GM12878 (cell line): Measurements from ENCODE around the gene COL13A1. TPM values are rescaled to one million over a fixed set of nuclear protein-coding genes. Genes with fewer than 3 reads are reported as not detected.

Experiments
- ATAC-seq: fragments of 200-7000 bp; cut with Tn5 transposase; 3 replicates; pipeline ENCODE4 v1.9.1; 2020; ENCODE audit warnings: mild to moderate bottlenecking, moderate library complexity
- BruUV-seq: library from RNA; stranded (reverse); fragments of 400-500 nt; replicated peaks from 2 replicates; lab custom pipeline; 2021; lab: Mats Ljungman, UMichigan
- CTCF ChIA-PET: fragments of 300-600 bp; sonication (Branson Sonifier 250); formaldehyde crosslinking; extraction: SDS; loops from one replicate; lab custom pipeline; 2021; ENCODE audit warnings: inconsistent platforms; lab: Yijun Ruan, JAX
- POLR2A ChIA-PET: fragments of 350-600 bp; formaldehyde crosslinking; extraction: SDS; loops from one replicate; lab custom pipeline; 2021; ENCODE audit warnings: inconsistent platforms; lab: Charles Lee
- RAD21 ChIA-PET: fragments of 300-600 bp; sonication (Branson Sonifier 250); formaldehyde crosslinking; loops from one replicate; lab custom pipeline; 2023; ENCODE audit warnings: antibody characterized with exemption; ENCODE audit not compliant: unreplicated experiment; lab: Charles Lee
- SMC1A ChIA-PET: fragments of 300-600 bp; sonication (Branson Sonifier 250); formaldehyde crosslinking; loops from one replicate; lab custom pipeline; 2023; ENCODE audit not compliant: unreplicated experiment, uncharacterized antibody; lab: Charles Lee
- DNase-seq: peaks from one replicate; pipeline ENCODE4 v3.0.0-alpha.2; 2011; ENCODE audit warnings: low read depth, low spot score
- FAIRE-seq: peaks from 3 replicates; lab custom pipeline; 2011; peaks lifted over from hg19 to GRCh38; lab: Jason Lieb, UNC
- H2AFZ ChIP-seq: 2 replicates; pipeline ENCODE4 v1.6.0; 2011; ENCODE audit warnings: low read depth, low read length, control low read depth; ENCODE audit not compliant: control insufficient read depth
- H3K27ac ChIP-seq: 2 replicates; pipeline ENCODE4 v1.5.1; 2011; ENCODE audit warnings: control low read depth; ENCODE audit not compliant: control insufficient read depth, insufficient read depth
- H3K27me3 ChIP-seq, 2 experiments: replicated peaks in 1 of 2; 2 replicates each; pipeline versions ENCODE4 v1.6.0 to v1.6.1; 2011; ENCODE audit warnings: low read length in 1 of 2; ENCODE audit not compliant: control insufficient read depth in 2 of 2, insufficient read depth in 2 of 2
- H3K36me3 ChIP-seq, 2 experiments: 2 replicates each; pipeline ENCODE4 v1.5.1; 2011; ENCODE audit warnings: low read length in 1 of 2; ENCODE audit not compliant: control insufficient read depth in 2 of 2, insufficient read depth in 2 of 2
- H3K4me1 ChIP-seq: 2 replicates; pipeline ENCODE4 v1.6.1; 2011; ENCODE audit warnings: mild to moderate bottlenecking, low read length, moderate library complexity, mixed read lengths; ENCODE audit not compliant: control insufficient read depth, insufficient read depth
- H3K4me2 ChIP-seq: 2 replicates; pipeline ENCODE4 v1.6.0; 2011; ENCODE audit warnings: control low read depth; ENCODE audit not compliant: control insufficient read depth, insufficient read depth
- H3K4me3 ChIP-seq: fragments of 200-600 bp; sonication (generic); 2 replicates; pipeline ENCODE4 v1.5.1; 2016
- H3K79me2 ChIP-seq: 2 replicates; pipeline ENCODE4 v1.6.0; 2011; ENCODE audit warnings: low read length; ENCODE audit not compliant: control insufficient read depth, insufficient read depth
- H3K9ac ChIP-seq: 2 replicates; pipeline ENCODE4 v1.8.0; 2011; ENCODE audit warnings: low read length, control low read depth, mixed read lengths; ENCODE audit not compliant: control insufficient read depth, insufficient read depth
- H3K9me3 ChIP-seq: replicated peaks from 3 replicates; pipeline ENCODE4 v1.5.1; 2011; ENCODE audit warnings: mild to moderate bottlenecking, low read length; ENCODE audit not compliant: control insufficient read depth, insufficient read depth
- H4K20me1 ChIP-seq: 2 replicates; pipeline ENCODE4 v1.6.0; 2011; ENCODE audit not compliant: control insufficient read depth, insufficient read depth
- CREB1 ChIP-seq: IDR thresholded peaks from 2 replicates; pipeline ENCODE4 v1.6.1; 2012; ENCODE audit warnings: low read depth, mild to moderate bottlenecking, inconsistent platforms
- FOS ChIP-seq: IDR thresholded peaks from 3 replicates; pipeline ENCODE4 v1.6.1; 2011; ENCODE audit warnings: borderline replicate concordance; ENCODE audit not compliant: insufficient read length; ENCODE audit errors: extremely low read depth
- IRF4 ChIP-seq: IDR thresholded peaks from 2 replicates; pipeline ENCODE4 v1.6.1; 2011; ENCODE audit warnings: low read depth, low read length
- JUND ChIP-seq: IDR thresholded peaks from 2 replicates; pipeline ENCODE4 v1.6.1; 2012; ENCODE audit warnings: low read depth, mild to moderate bottlenecking, low read length, improper control_type of control experiment, moderate library complexity
- MXI1 ChIP-seq: fragments of 150-350 bp; IDR thresholded peaks from 2 replicates; pipeline ENCODE4 v1.6.1; 2011; ENCODE audit warnings: low read depth, mild to moderate bottlenecking, inconsistent platforms, low read length, improper control_type of control experiment
- MYB ChIP-seq: fragments of 150-350 bp; IDR thresholded peaks from 2 replicates; pipeline ENCODE4 v1.6.1; 2014; ENCODE audit warnings: mild to moderate bottlenecking, low read depth, low read length, borderline replicate concordance
- NRF1 ChIP-seq: conservative IDR thresholded peaks from 2 replicates; pipeline ENCODE4 v1.6.1; 2011; ENCODE audit warnings: mild to moderate bottlenecking, low read depth, low read length, improper control_type of control experiment
- PBX3 ChIP-seq: IDR thresholded peaks from 2 replicates; pipeline ENCODE4 v1.6.1; 2011; ENCODE audit warnings: mild to moderate bottlenecking, low read depth, low read length, moderate library complexity; ENCODE audit not compliant: insufficient replicate concordance
- RAD51 ChIP-seq: fragments of 450-650 bp; IDR thresholded peaks from 2 replicates; pipeline ENCODE4 v1.6.1; 2016; ENCODE audit warnings: moderate library complexity, mild to moderate bottlenecking, inconsistent platforms
- SP1 ChIP-seq: IDR thresholded peaks from one replicate; pipeline ENCODE4 v1.6.1; 2011; ENCODE audit warnings: low read depth, low read length
- TCF3 ChIP-seq: IDR thresholded peaks from 2 replicates; pipeline ENCODE4 v1.6.1; 2012; ENCODE audit warnings: low read depth, mild to moderate bottlenecking, low read length, borderline replicate concordance; ENCODE audit not compliant: insufficient read depth
- ZNF217 ChIP-seq: fragments of 450-650 bp; IDR thresholded peaks from 2 replicates; pipeline ENCODE4 v1.6.1; 2017; ENCODE audit warnings: antibody characterized with exemption, mild to moderate bottlenecking
- ZSCAN29 ChIP-seq: fragments of 450-650 bp; IDR thresholded peaks from 2 replicates; pipeline ENCODE4 v1.6.1; 2017; ENCODE audit warnings: mild to moderate bottlenecking, moderate library complexity
- WGBS: methylation state at CpG from one replicate; pipeline ENCODE4 v1.1.6; 2016; ENCODE audit warnings: low lambda C conversion rate; ENCODE audit not compliant: insufficient replicate concordance, insufficient coverage; ENCODE audit errors: missing lambda C conversion rate; 5-methylcytosine and 5-hydroxymethylcytosine counted together
- in situ Hi-C: fragments of 300-500 bp; cut with MboI; formaldehyde crosslinking; loops from 9 replicates; pipeline ENCODE4 v1.14.3; 2018; ENCODE audit warnings: mixed read lengths
- intact Hi-C: fragments of 100-400 bp; cut with micrococcal nuclease; formaldehyde crosslinking; loops from one replicate; pipeline ENCODE4 v1.14.2; 2022; ENCODE audit not compliant: unreplicated experiment
- polyA plus RNA-seq, 11 experiments: library from polyadenylated mRNA; depleted of rRNA in 4 of 11; unstranded in 6 of 11; stranded (reverse) in 5 of 11; fragments of >200 nt; fragmentation: Nextera tagmentation in 4 of 11; fragmentation: Illumina TruSeq in 1 of 11; extraction: Ambion mirVana in 4 of 11; extraction: Trizol in 1 of 11; gene quantifications; 1 replicate in 1 of 11; 2 replicates in 10 of 11; pipeline versions ENCODE4 v1.2.1 to v1.2.3, GENCODE V29; 2011 to 2016; ENCODE audit warnings: inconsistent platforms in 2 of 11, missing spikeins in 2 of 11, low read depth in 1 of 11
- total RNA-seq, 4 experiments: library from RNA; depleted of rRNA in 3 of 4; stranded (reverse); fragments of >200 nt in 3 of 4; fragmentation: Illumina TruSeq in 1 of 4; extraction: Trizol in 1 of 4; gene quantifications; 2 replicates each; pipeline versions ENCODE4 v1.2.1 to v1.2.3, GENCODE V29; 2013 to 2021
- TF ChIP-seq, protein P1 (sequence below): IDR thresholded peaks from 2 replicates; pipeline ENCODE4 v1.6.1; 2012; ENCODE audit warnings: low read depth, low read length, improper control_type of control experiment
- TF ChIP-seq, protein P2 (sequence below): fragments of 150-350 bp; IDR thresholded peaks from 2 replicates; pipeline ENCODE4 v1.6.1; 2014; ENCODE audit warnings: mild to moderate bottlenecking, low read depth, low read length

The COL13A1 gene
- total and polyA plus RNA-seq, 10 of the 15 experiments (the other 5 are each of a cell fraction or from before 2014, with no cell fraction given) = 0.03 to 0.15 (median 0.05) TPM; not detected in 7

DNA sequence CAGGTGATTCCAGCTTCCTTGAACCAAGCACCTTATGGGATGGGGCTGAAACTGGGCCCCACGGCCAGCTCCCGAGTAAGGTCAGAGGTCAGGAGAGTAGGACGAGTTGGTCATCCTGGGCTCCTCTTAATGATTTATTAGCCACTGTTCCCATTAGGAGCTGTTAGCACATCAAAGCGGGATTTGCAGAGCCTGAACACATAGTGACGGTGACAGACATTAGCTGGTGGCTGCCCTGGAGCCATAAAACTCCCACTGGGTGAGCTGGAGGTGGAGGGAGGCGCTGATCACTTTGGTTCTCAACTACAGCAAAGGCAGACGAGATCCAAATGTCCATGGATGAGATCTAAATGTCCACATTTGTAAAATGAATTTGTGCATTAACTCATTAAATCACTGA lies 48.1 kb downstream of the COL13A1 start:
- RAD21 ChIA-PET = no interaction called here
- Histone ChIP-seq H3K4me2 (no peak overlapping the region), H3K27me3 (peaks cover 6 to 8% of the 10 kb centered on the region in 2 experiments; a peak in 3 of 4 replicates), H3K9ac (no peak overlapping the region), H3K27ac (no peak overlapping the region), H4K20me1 (no peaks in the 10 kb centered on the region), H3K4me1 (no peaks in the 10 kb centered on the region), H3K4me3 (no peak overlapping the region), H2AFZ (no peak overlapping the region), H3K36me3 (no peaks in the 10 kb centered on the region), H3K79me2 (no peaks in the 10 kb centered on the region), H3K9me3 (no peaks in the 10 kb centered on the region)
- DNase-seq = no peak
- in situ Hi-C loops (no loop called here), intact Hi-C loops (no loop called here)
- WGBS = 26% methylated on average over 7 of the region's 7 CpGs
- CTCF ChIA-PET = no interaction called here
- no peak for FAIRE-seq
- POLR2A ChIA-PET = no interaction called here
- BruUV-seq = no TSS peak
- no peak for ATAC-seq
- TF ChIP-seq CREB1 (no peak), RAD51 (no peak), IRF4 (no peak), SP1 (no peak)
- SMC1A ChIA-PET = no interaction called here

DNA sequence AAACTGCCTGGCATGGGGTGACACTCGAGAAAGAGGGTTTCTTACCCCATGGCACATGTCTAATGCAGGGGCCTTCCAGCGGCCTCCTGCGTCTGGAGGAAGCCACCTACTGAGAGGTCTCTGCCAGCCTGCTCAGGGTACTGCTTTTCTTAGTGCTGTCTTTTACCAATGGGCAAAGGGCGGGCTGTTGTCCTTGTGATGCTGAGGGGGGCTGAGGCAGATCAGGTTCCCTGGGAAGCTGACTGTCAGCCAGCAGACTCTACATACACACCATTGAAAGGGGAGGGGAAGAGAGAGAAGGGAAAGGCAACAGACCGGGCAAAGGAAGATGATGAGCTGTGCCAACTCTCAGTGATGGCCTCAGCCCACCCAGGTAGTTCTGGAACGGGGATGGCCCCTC lies 48.7 kb downstream of the COL13A1 start:
- Histone ChIP-seq H3K36me3 (no peaks in the 10 kb centered on the region), H3K4me3 (no peak overlapping the region), H3K4me2 (no peak overlapping the region), H3K79me2 (no peaks in the 10 kb centered on the region), H3K4me1 (no peaks in the 10 kb centered on the region), H3K27me3 (peaks cover 6 to 8% of the 10 kb centered on the region in 2 experiments; a peak in 3 of 4 replicates), H4K20me1 (no peaks in the 10 kb centered on the region), H2AFZ (no peak overlapping the region), H3K9ac (no peak overlapping the region), H3K27ac (no peak overlapping the region), H3K9me3 (no peaks in the 10 kb centered on the region)
- 4% methylated on average over 6 of the region's 6 CpGs for WGBS
- DNase-seq (no peak), FAIRE-seq (no peak), ATAC-seq (no peak)
- ChIA-PET RAD21 (no interaction called here), CTCF (no interaction called here), POLR2A (no interaction called here), SMC1A (no interaction called here)
- intact Hi-C loops (no loop called here), in situ Hi-C loops (no loop called here)
- BruUV-seq = no TSS peak
- TF ChIP-seq ZSCAN29 (no peak), JUND (no peak), MXI1 (no peak), ZNF217 (no peak), PBX3 (no peak), NRF1 (no peak), FOS (no peak), TCF3 (no peak), MYB (no peak)
- TF ChIP-seq, protein P1, sequence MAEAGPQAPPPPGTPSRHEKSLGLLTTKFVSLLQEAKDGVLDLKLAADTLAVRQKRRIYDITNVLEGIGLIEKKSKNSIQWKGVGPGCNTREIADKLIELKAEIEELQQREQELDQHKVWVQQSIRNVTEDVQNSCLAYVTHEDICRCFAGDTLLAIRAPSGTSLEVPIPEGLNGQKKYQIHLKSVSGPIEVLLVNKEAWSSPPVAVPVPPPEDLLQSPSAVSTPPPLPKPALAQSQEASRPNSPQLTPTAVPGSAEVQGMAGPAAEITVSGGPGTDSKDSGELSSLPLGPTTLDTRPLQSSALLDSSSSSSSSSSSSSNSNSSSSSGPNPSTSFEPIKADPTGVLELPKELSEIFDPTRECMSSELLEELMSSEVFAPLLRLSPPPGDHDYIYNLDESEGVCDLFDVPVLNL = no peak
- TF ChIP-seq, protein P2, sequence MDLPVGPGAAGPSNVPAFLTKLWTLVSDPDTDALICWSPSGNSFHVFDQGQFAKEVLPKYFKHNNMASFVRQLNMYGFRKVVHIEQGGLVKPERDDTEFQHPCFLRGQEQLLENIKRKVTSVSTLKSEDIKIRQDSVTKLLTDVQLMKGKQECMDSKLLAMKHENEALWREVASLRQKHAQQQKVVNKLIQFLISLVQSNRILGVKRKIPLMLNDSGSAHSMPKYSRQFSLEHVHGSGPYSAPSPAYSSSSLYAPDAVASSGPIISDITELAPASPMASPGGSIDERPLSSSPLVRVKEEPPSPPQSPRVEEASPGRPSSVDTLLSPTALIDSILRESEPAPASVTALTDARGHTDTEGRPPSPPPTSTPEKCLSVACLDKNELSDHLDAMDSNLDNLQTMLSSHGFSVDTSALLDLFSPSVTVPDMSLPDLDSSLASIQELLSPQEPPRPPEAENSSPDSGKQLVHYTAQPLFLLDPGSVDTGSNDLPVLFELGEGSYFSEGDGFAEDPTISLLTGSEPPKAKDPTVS = no peak
